H1 (cell line): ENCODE measurements around the gene NELFB. TPM values are rescaled to one million over a fixed set of nuclear protein-coding genes. Genes with fewer than 3 reads are reported as not detected.

Source experiments
- CTCF ChIA-PET: fragments of 300-600 bp; sonication (Branson Sonifier 250); formaldehyde crosslinking; loops from one replicate; lab custom pipeline; 2021; ENCODE audit not compliant: partially characterized antibody; lab: Charles Lee
- POLR2A ChIA-PET: fragments of 300-600 bp; sonication (Branson Sonifier 250); formaldehyde crosslinking; loops from one replicate; lab custom pipeline; 2021; ENCODE audit warnings: inconsistent platforms; ENCODE audit not compliant: partially characterized antibody; lab: Charles Lee
- DNase-seq, 2 experiments: peaks; one replicate each; pipeline versions ENCODE4 v3.0.0 to v3.0.0-alpha.2; 2010 to 2022; ENCODE audit warnings: low spot score in 2 of 2, low read depth in 1 of 2, mixed read lengths in 1 of 2
- FAIRE-seq: peaks from 2 replicates; lab custom pipeline; 2011; peaks lifted over from hg19 to GRCh38; lab: Jason Lieb, UNC
- H2AFZ ChIP-seq: 2 replicates; pipeline ENCODE4 v1.8.1; 2012; ENCODE audit warnings: low read length, inconsistent platforms
- H2AK5ac ChIP-seq: 2 replicates; pipeline ENCODE4 v1.6.1; 2013; ENCODE audit warnings: low read depth, low read length
- H2BK120ac ChIP-seq: replicated peaks from 2 replicates; pipeline ENCODE3; 2013; ENCODE audit warnings: low read depth, low read length, inconsistent platforms
- H2BK12ac ChIP-seq: 2 replicates; pipeline ENCODE4 v1.6.1; 2013; ENCODE audit warnings: low read depth, low read length
- H2BK15ac ChIP-seq: 2 replicates; pipeline ENCODE4 v1.6.1; 2013; ENCODE audit warnings: low read length
- H2BK20ac ChIP-seq: 2 replicates; pipeline ENCODE4 v1.6.1; 2013; ENCODE audit warnings: low read length
- H2BK5ac ChIP-seq: 2 replicates; pipeline ENCODE4 v1.6.1; 2013; ENCODE audit warnings: low read depth, low read length
- H3K14ac ChIP-seq: 2 replicates; pipeline ENCODE4 v1.6.1; 2013; ENCODE audit warnings: inconsistent platforms; ENCODE audit not compliant: insufficient read length
- H3K18ac ChIP-seq: 2 replicates; pipeline ENCODE4 v1.6.1; 2013; ENCODE audit warnings: low read length; ENCODE audit errors: extremely low read depth
- H3K23ac ChIP-seq: 2 replicates; pipeline ENCODE4 v1.6.1; 2013; ENCODE audit warnings: inconsistent platforms; ENCODE audit not compliant: insufficient read length
- H3K23me2 ChIP-seq: 2 replicates; pipeline ENCODE4 v1.6.1; 2013; ENCODE audit warnings: low read depth, low read length
- H3K27ac ChIP-seq: 2 replicates; pipeline ENCODE4 v1.6.1; 2011; ENCODE audit warnings: low read depth, low read length, inconsistent platforms
- H3K27me3 ChIP-seq, 4 experiments: replicated peaks in 1 of 4; 1 replicate in 1 of 4; 2 replicates in 3 of 4; pipeline versions ENCODE4 v1.6.1 to v1.8.1; 2011 to 2013; ENCODE audit warnings: low read length in 3 of 4, mild to moderate bottlenecking in 3 of 4, inconsistent platforms in 2 of 4, mixed read lengths in 2 of 4, moderate library complexity in 1 of 4; ENCODE audit not compliant: control insufficient read depth in 3 of 4, insufficient read depth in 3 of 4; ENCODE audit errors: extremely low read depth in 1 of 4
- H3K36me3 ChIP-seq, 4 experiments: 2 replicates each; pipeline versions ENCODE4 v1.6.1 to v1.8.1; 2011 to 2013; ENCODE audit warnings: mild to moderate bottlenecking in 4 of 4, low read length in 3 of 4, moderate library complexity in 2 of 4, control low read depth in 1 of 4, inconsistent platforms in 1 of 4; ENCODE audit not compliant: insufficient read depth in 4 of 4, control insufficient read depth in 2 of 4
- H3K4ac ChIP-seq: replicated peaks from 2 replicates; pipeline ENCODE3; 2013; ENCODE audit warnings: low read length, low read depth, mixed read lengths, inconsistent platforms; ENCODE audit not compliant: insufficient read length
- H3K4me1 ChIP-seq, 4 experiments: replicated peaks in 1 of 4; 1 replicate in 1 of 4; 2 replicates in 3 of 4; pipeline versions ENCODE4 v1.6.1 to v1.8.1; 2011 to 2013; ENCODE audit warnings: low read length in 3 of 4, inconsistent platforms in 2 of 4, mixed read lengths in 1 of 4; ENCODE audit not compliant: insufficient read depth in 4 of 4, control insufficient read depth in 3 of 4
- H3K4me2 ChIP-seq, 2 experiments: 2 replicates each; pipeline versions ENCODE4 v1.6.1 to v1.8.1; 2011 to 2013; ENCODE audit warnings: low read depth in 2 of 2, low read length in 2 of 2, control low read depth in 1 of 2, inconsistent platforms in 1 of 2, mild to moderate bottlenecking in 1 of 2; ENCODE audit not compliant: insufficient read depth in 1 of 2
- H3K4me3 ChIP-seq, 4 experiments: fragments of 200-600, 300-600 bp in 1 of 4; sonication (generic), shearing (Covaris generic), sonication (Bioruptor Twin) in 1 of 4; 2 replicates each; pipeline versions ENCODE4 v1.5.1 to v1.8.1; 2011 to 2016; ENCODE audit warnings: low read length in 4 of 4, low read depth in 3 of 4, control low read depth in 2 of 4, inconsistent platforms in 2 of 4, mild to moderate bottlenecking in 2 of 4, mixed read lengths in 1 of 4, moderate library complexity in 1 of 4; ENCODE audit not compliant: insufficient read depth in 2 of 4; ENCODE audit errors: extremely low read depth in 1 of 4
- H3K56ac ChIP-seq: replicated peaks from 2 replicates; pipeline ENCODE3; 2013; ENCODE audit warnings: low read depth, mild to moderate bottlenecking, mixed read lengths, low read length, inconsistent platforms; ENCODE audit not compliant: insufficient read length
- H3K79me1 ChIP-seq: 2 replicates; pipeline ENCODE4 v1.6.1; 2013; ENCODE audit warnings: low read depth, low read length, control low read depth
- H3K79me2 ChIP-seq, 2 experiments: 2 replicates each; pipeline versions ENCODE4 v1.6.1 to v1.8.1; 2012 to 2013; ENCODE audit warnings: low read length in 2 of 2, mild to moderate bottlenecking in 2 of 2, inconsistent platforms in 1 of 2; ENCODE audit not compliant: insufficient read depth in 2 of 2, control insufficient read depth in 1 of 2
- H3K9ac ChIP-seq, 4 experiments: replicated peaks in 1 of 4; 1 replicate in 1 of 4; 2 replicates in 3 of 4; pipeline versions ENCODE4 v1.6.1 to v1.8.1; 2011 to 2013; ENCODE audit warnings: low read depth in 3 of 4, low read length in 3 of 4, control low read depth in 2 of 4, mild to moderate bottlenecking in 2 of 4, moderate library complexity in 2 of 4, inconsistent platforms in 1 of 4; ENCODE audit errors: extremely low read depth in 1 of 4
- H3K9me3 ChIP-seq, 2 experiments: 2 replicates each; pipeline versions ENCODE4 v1.6.1 to v1.8.1; 2012 to 2013; ENCODE audit warnings: mild to moderate bottlenecking in 2 of 2, moderate library complexity in 2 of 2, control low read depth in 1 of 2, inconsistent platforms in 1 of 2, low read depth in 1 of 2, low read length in 1 of 2, mixed read lengths in 1 of 2; ENCODE audit not compliant: insufficient read depth in 2 of 2
- H4K20me1 ChIP-seq, 2 experiments: replicated peaks in 1 of 2; 2 replicates each; pipeline versions ENCODE3 to v1.8.1; 2011 to 2013; ENCODE audit warnings: inconsistent platforms in 2 of 2, low read length in 2 of 2, mild to moderate bottlenecking in 1 of 2; ENCODE audit not compliant: insufficient read depth in 2 of 2, control insufficient read depth in 1 of 2
- H4K5ac ChIP-seq: 2 replicates; pipeline ENCODE4 v1.6.1; 2013; ENCODE audit warnings: low read length, low read depth, mixed read lengths, inconsistent platforms; ENCODE audit not compliant: insufficient read length
- H4K8ac ChIP-seq: 2 replicates; pipeline ENCODE4 v1.8.0; 2013; ENCODE audit warnings: mild to moderate bottlenecking, moderate library complexity, low read length, inconsistent platforms; ENCODE audit not compliant: insufficient read depth; ENCODE audit errors: extremely low read depth
- H4K91ac ChIP-seq: replicated peaks from 2 replicates; pipeline ENCODE3; 2013; ENCODE audit warnings: low read length, mixed read lengths, inconsistent platforms; ENCODE audit not compliant: insufficient read length
- SIRT6 ChIP-seq: IDR thresholded peaks from one replicate; pipeline ENCODE4 v1.7.1; 2012; ENCODE audit warnings: low read length, inconsistent platforms
- WGBS, 2 experiments: shearing (Covaris generic) in 1 of 2; methylation state at CpG; one replicate each; pipeline versions ENCODE4 v1.1.6 to v1.1.7; 2013 to 2015; ENCODE audit warnings: low lambda C conversion rate in 2 of 2, mixed read lengths in 2 of 2, inconsistent platforms in 1 of 2, low coverage in 1 of 2, missing lambda C conversion rate in 1 of 2; ENCODE audit not compliant: insufficient replicate concordance in 2 of 2, insufficient coverage in 1 of 2, insufficient read length in 1 of 2; ENCODE audit errors: extremely low coverage in 1 of 2, missing lambda C conversion rate in 1 of 2; 5-methylcytosine and 5-hydroxymethylcytosine counted together
- polyA plus RNA-seq, 7 experiments: library from polyadenylated mRNA; depleted of rRNA in 3 of 7; stranded (reverse) in 5 of 7; unstranded in 2 of 7; fragments of >200 nt in 5 of 7; fragments of 200-250 nt in 2 of 7; gene quantifications; 1 replicate in 5 of 7; 2 replicates in 1 of 7; 4 replicates in 1 of 7; pipeline versions ENCODE4 v1.2.1 to v1.2.3, GENCODE V29; 2011 to 2013; ENCODE audit warnings: missing spikeins in 2 of 7, mixed read lengths in 2 of 7
- total RNA-seq: library from RNA; stranded (reverse); fragmentation: NEBNext Ultra II Directional; extraction: Animal tissue kit (Norgen Biotek cat#: 25700); gene quantifications from 2 replicates; pipeline ENCODE4 v1.2.1, GENCODE V29; 2021

Gene NELFB
- total and polyA plus RNA-seq, 2 of the 8 experiments (the other 6 are each of a cell fraction or from before 2014, with no cell fraction given): 57.6 to 78.0 TPM

- no peak overlapping the region for H4K91ac ChIP-seq
- no peak overlapping the region for H2AFZ ChIP-seq
- no peak overlapping the region for H3K9ac ChIP-seq
- H3K79me2 ChIP-seq: no peaks in the 10 kb centered on the region
- WGBS, 2 experiments: 88% methylated on average over 15 of the region's 15 CpGs; no CpG with 5 or more reads in 1 of the 2 experiments
- H3K18ac ChIP-seq: no peak overlapping the region
- no peak overlapping the region for H2BK15ac ChIP-seq
- H3K23ac ChIP-seq: no peak overlapping the region
- no peak for TF ChIP-seq SIRT6
- H3K36me3 ChIP-seq: no peaks in the 10 kb centered on the region
- no peak for DNase-seq
- H3K27me3 ChIP-seq: 0 out of 7 replicates have a peak, but pooled peaks cover 0 to 2% (median 0%) of the 10 kb centered on the region in 4 experiments
- no peak overlapping the region for H3K4ac ChIP-seq
- H2BK5ac ChIP-seq: no peak overlapping the region
- POLR2A ChIA-PET: interaction anchor here (11.9 kb wide), 1 partner anchor 9 kb away, joined by 129 read pairs; the partner anchor contains the start of gene NRARP
- no peak overlapping the region for H3K4me2 ChIP-seq
- CTCF ChIA-PET: interaction anchor here (0.6 to 1.1 kb wide), 4 partner anchors 10 to 212 kb away, joined by 3 to 5 read pairs (median 3); no protein-coding TSS in a partner anchor
- no peak overlapping the region for H2AK5ac ChIP-seq
- H3K27ac ChIP-seq: no peak overlapping the region
- no peak overlapping the region for H4K5ac ChIP-seq
- FAIRE-seq: no peak
- H4K8ac ChIP-seq: no peak overlapping the region
- no peaks in the 10 kb centered on the region for H3K9me3 ChIP-seq
- H4K20me1 ChIP-seq: no peaks in the 10 kb centered on the region
- no peak overlapping the region for H3K56ac ChIP-seq
- no peak overlapping the region for H3K14ac ChIP-seq
- H2BK120ac ChIP-seq: no peak overlapping the region
- no peaks in the 10 kb centered on the region for H3K23me2 ChIP-seq
- no peaks in the 10 kb centered on the region for H3K79me1 ChIP-seq
- no peak overlapping the region for H2BK20ac ChIP-seq
- H3K4me3 ChIP-seq: no peak overlapping the region
- 0 out of 2 replicates have a peak overlapping the region, but pooled peaks have one; percentile 17 for H2BK12ac ChIP-seq
- H3K4me1 ChIP-seq: peaks cover 0 to 36% (median 27%) of the 10 kb centered on the region in 4 experiments; a peak in 6 of 7 replicates
Measured at GRCh38 chr9:137309368-137310188, 54.5 kb downstream of the NELFB start.
